22Rv1 (cell line): ENCODE data around the gene TMEM40.
"Not testable (repeated sequence)": the region's sequence is repeated elsewhere in the genome, so short reads cannot be mapped to it uniquely, and the experiment has no call there.

Experiments used
- H3K27ac ChIP-seq: fragments of 450-650 bp; 2 replicates; pipeline ENCODE4 v1.5.1; 2017
- CTCF ChIP-seq: fragments of 450-650 bp; IDR thresholded peaks from 2 replicates; pipeline ENCODE4 v1.5.1; 2017; ENCODE audit warnings: mild to moderate bottlenecking
- ZFX ChIP-seq: fragments of 450-650 bp; IDR thresholded peaks from 2 replicates; pipeline ENCODE4 v1.6.1; 2017; ENCODE audit warnings: antibody characterized with exemption, borderline replicate concordance

Gene TMEM40

GRCh38 chr3:12798559-12799179 lies 39.6 kb upstream of the TMEM40 start:
- no peak for TF ChIP-seq CTCF
- no peak for TF ChIP-seq ZFX
- no peak overlapping the region for H3K27ac ChIP-seq

GRCh38 chr3:12797892-12798558 lies 39.0 kb upstream of the TMEM40 start:
- no peak overlapping the region for H3K27ac ChIP-seq
- TF ChIP-seq CTCF (no peak), ZFX (no peak)

GRCh38 chr3:12797124-12797891 lies 38.2 kb upstream of the TMEM40 start:
- H3K27ac ChIP-seq = peak overlapping the region; percentile 34
- TF ChIP-seq CTCF = no peak
- TF ChIP-seq ZFX = no peak

GRCh38 chr3:12796171-12797123 lies 37.4 kb upstream of the TMEM40 start, which contains the start of gene CAND2:
Gene CAND2, plus strand, starts transcription at chr3:12796680. Its CDS starts 41 bp downstream, at chr3:12796721.
- TF ChIP-seq ZFX (no peak), CTCF (no peak)
- H3K27ac ChIP-seq = peak within 1 kb of the TSS; percentile 34

GRCh38 chr3:12793701-12794100 lies 34.6 kb upstream of the TMEM40 start:
- no peak overlapping the region for H3K27ac ChIP-seq
- no peak for TF ChIP-seq CTCF
- no peak for TF ChIP-seq ZFX

- TF ChIP-seq CTCF (no peak), ZFX (no peak)
- H3K27ac ChIP-seq = no peak overlapping the region
Observed at GRCh38 chr3:12791430-12791829, 32.4 kb upstream of the TMEM40 start.

GRCh38 chr3:12787967-12788690 lies 29.1 kb upstream of the TMEM40 start:
- H3K27ac ChIP-seq = not testable (repeated sequence)
